HEK293 (cell line): ENCODE measurements around the gene ITPR3.

Experiments
- CTCF ChIA-PET: fragments of 350-600 bp; formaldehyde crosslinking; extraction: SDS; loops from one replicate; lab custom pipeline; 2021; ENCODE audit warnings: antibody characterized with exemption; lab: Yijun Ruan, JAX
- POLR2A ChIA-PET: fragments of 300-600 bp; formaldehyde crosslinking; extraction: SDS; loops from one replicate; lab custom pipeline; 2020; ENCODE audit warnings: antibody characterized with exemption, inconsistent platforms; lab: Yijun Ruan, JAX
- H3K27ac ChIP-seq: fragments of 200-500 bp; sonication (Bioruptor generic); 2 replicates; pipeline ENCODE4 v1.5.1; 2014; ENCODE audit warnings: low read depth, low read length, control low read depth, inconsistent platforms; ENCODE audit errors: extremely low read depth
- H3K36me3 ChIP-seq, 2 experiments: fragments of 200-500 bp in 1 of 2; sonication (Bioruptor generic) in 1 of 2; 1 replicate in 1 of 2; 2 replicates in 1 of 2; pipeline ENCODE4 v1.5.1; 2014 to 2017; ENCODE audit warnings: inconsistent platforms in 2 of 2, low read length in 2 of 2; ENCODE audit not compliant: control insufficient read depth in 2 of 2, insufficient read depth in 1 of 2
- H3K4me1 ChIP-seq: fragments of 200-500 bp; sonication (Bioruptor generic); 2 replicates; pipeline ENCODE4 v1.5.1; 2014; ENCODE audit warnings: mild to moderate bottlenecking, low read length, inconsistent platforms; ENCODE audit not compliant: control insufficient read depth, insufficient read depth
- H3K4me3 ChIP-seq: 2 replicates; pipeline ENCODE4 v1.5.1; 2011; ENCODE audit warnings: low read depth, mild to moderate bottlenecking, control low read depth, low read length, moderate library complexity
- H3K9me3 ChIP-seq: fragments of 200-500 bp; sonication (Bioruptor generic); 2 replicates; pipeline ENCODE4 v1.5.1; 2014; ENCODE audit warnings: low read depth, low read length, inconsistent platforms; ENCODE audit not compliant: control insufficient read depth, insufficient read depth
- GFI1B ChIP-seq: fragments of 450-650 bp; formaldehyde crosslinking; IDR thresholded peaks from 2 replicates; pipeline ENCODE4 v1.5.1; 2016; ENCODE audit warnings: missing biosample characterization, missing genetic modification characterization
- HOXC10 ChIP-seq: sonication (generic); formaldehyde crosslinking; IDR thresholded peaks from 2 replicates; pipeline ENCODE4 v1.8.1; 2023; ENCODE audit warnings: mild to moderate bottlenecking, missing genetic modification reagents
- MZF1 ChIP-seq: fragments of 450-650 bp; formaldehyde crosslinking; IDR thresholded peaks from 2 replicates; pipeline ENCODE4 v1.5.1; 2017; ENCODE audit warnings: missing biosample characterization, missing genetic modification characterization, borderline replicate concordance
- PRDM2 ChIP-seq: fragments of 450-650 bp; formaldehyde crosslinking; IDR thresholded peaks from 2 replicates; pipeline ENCODE4 v1.5.1; 2016; ENCODE audit warnings: missing biosample characterization, missing genetic modification characterization, borderline replicate concordance
- SCRT1 ChIP-seq: fragments of 450-650 bp; formaldehyde crosslinking; IDR thresholded peaks from 2 replicates; pipeline ENCODE4 v1.5.1; 2016; ENCODE audit warnings: missing biosample characterization, missing genetic modification characterization, borderline replicate concordance
- ZNF155 ChIP-seq: fragments of 450-650 bp; formaldehyde crosslinking; IDR thresholded peaks from 2 replicates; pipeline ENCODE4 v1.5.1; 2016; ENCODE audit warnings: missing biosample characterization, missing genetic modification characterization
- ZNF16 ChIP-seq: fragments of 450-650 bp; formaldehyde crosslinking; IDR thresholded peaks from 2 replicates; pipeline ENCODE4 v1.5.1; 2016; ENCODE audit warnings: low read depth, missing biosample characterization, missing genetic modification characterization
- ZNF223 ChIP-seq: fragments of 450-650 bp; formaldehyde crosslinking; IDR thresholded peaks from 2 replicates; pipeline ENCODE4 v1.5.1; 2016; ENCODE audit warnings: missing biosample characterization, missing genetic modification characterization
- ZNF23 ChIP-seq: fragments of 450-650 bp; formaldehyde crosslinking; IDR thresholded peaks from 2 replicates; pipeline ENCODE4 v1.5.1; 2016; ENCODE audit warnings: missing biosample characterization, missing genetic modification characterization, borderline replicate concordance
- ZNF302 ChIP-seq: fragments of 450-650 bp; formaldehyde crosslinking; IDR thresholded peaks from 2 replicates; pipeline ENCODE4 v1.5.1; 2016; ENCODE audit warnings: missing biosample characterization, missing genetic modification characterization, low read depth
- ZNF350 ChIP-seq: fragments of 450-650 bp; formaldehyde crosslinking; IDR thresholded peaks from 2 replicates; pipeline ENCODE4 v1.5.0; 2017; ENCODE audit warnings: missing biosample characterization, mild to moderate bottlenecking, missing genetic modification characterization
- ZNF624 ChIP-seq: fragments of 450-650 bp; formaldehyde crosslinking; IDR thresholded peaks from 2 replicates; pipeline ENCODE4 v1.5.1; 2017; ENCODE audit warnings: missing biosample characterization, missing genetic modification characterization
- ZNF768 ChIP-seq: fragments of 450-650 bp; formaldehyde crosslinking; IDR thresholded peaks from 2 replicates; pipeline ENCODE4 v1.5.1; 2018; ENCODE audit warnings: missing biosample characterization, mild to moderate bottlenecking, missing genetic modification characterization
- ZSCAN16 ChIP-seq: fragments of 450-650 bp; formaldehyde crosslinking; IDR thresholded peaks from 2 replicates; pipeline ENCODE4 v1.5.1; 2016; ENCODE audit warnings: missing biosample characterization, missing genetic modification characterization
- ZSCAN23 ChIP-seq: fragments of 450-650 bp; formaldehyde crosslinking; IDR thresholded peaks from 2 replicates; pipeline ENCODE4 v1.5.1; 2016; ENCODE audit warnings: missing biosample characterization, missing genetic modification characterization
- ZSCAN30 ChIP-seq: fragments of 450-650 bp; IDR thresholded peaks from 2 replicates; pipeline ENCODE4 v1.5.1; 2018; ENCODE audit warnings: missing biosample characterization, mild to moderate bottlenecking, missing genetic modification characterization, moderate library complexity
- ZXDB ChIP-seq: fragments of 450-650 bp; formaldehyde crosslinking; IDR thresholded peaks from 2 replicates; pipeline ENCODE4 v1.5.1; 2016; ENCODE audit warnings: missing biosample characterization, missing genetic modification characterization
- TF ChIP-seq, protein P1 (sequence below): fragments of 450-650 bp; formaldehyde crosslinking; IDR thresholded peaks from 2 replicates; pipeline ENCODE4 v1.5.1; 2016; ENCODE audit warnings: missing biosample characterization, missing genetic modification characterization, borderline replicate concordance

Gene ITPR3

DNA sequence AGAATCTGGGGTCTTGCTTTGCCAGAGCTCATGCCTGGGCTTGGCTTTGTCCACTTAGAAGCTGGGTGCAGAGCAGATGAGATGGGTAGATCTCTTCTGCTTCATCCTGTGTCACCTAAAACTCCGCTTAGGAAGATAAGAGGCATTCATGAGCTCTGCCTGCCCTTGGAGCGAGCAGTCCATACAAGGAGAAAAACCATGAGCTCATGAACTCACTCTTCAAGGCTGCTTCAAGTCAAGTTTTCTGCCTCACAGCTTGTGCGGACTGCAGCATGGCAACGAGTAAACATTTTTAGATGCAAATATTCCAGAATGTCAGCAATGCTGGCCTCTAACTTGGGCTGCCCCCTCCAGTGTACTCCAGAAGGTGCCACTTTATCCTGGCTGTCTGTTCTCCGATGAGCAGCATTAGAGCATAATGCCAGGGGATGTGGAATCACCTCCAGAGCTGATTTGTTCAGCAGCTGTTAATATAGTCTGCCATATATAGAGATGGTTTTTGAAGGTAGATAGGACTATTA is 101.0 kb downstream of the ITPR3 start (continued):
- TF ChIP-seq ZSCAN23 (tag by site-specific recombination) (no peak), ZXDB (tag by site-specific recombination) (no peak), ZNF155 (tag by site-specific recombination) (no peak), SCRT1 (tag by site-specific recombination) (no peak), MZF1 (tag by site-specific recombination) (no peak), PRDM2 (tag by site-specific recombination) (no peak), ZNF302 (tag by site-specific recombination) (no peak), ZNF16 (tag by site-specific recombination) (no peak), ZNF23 (tag by site-specific recombination) (no peak), ZSCAN30 (tag by site-specific recombination) (no peak)
- TF ChIP-seq, protein P1, sequence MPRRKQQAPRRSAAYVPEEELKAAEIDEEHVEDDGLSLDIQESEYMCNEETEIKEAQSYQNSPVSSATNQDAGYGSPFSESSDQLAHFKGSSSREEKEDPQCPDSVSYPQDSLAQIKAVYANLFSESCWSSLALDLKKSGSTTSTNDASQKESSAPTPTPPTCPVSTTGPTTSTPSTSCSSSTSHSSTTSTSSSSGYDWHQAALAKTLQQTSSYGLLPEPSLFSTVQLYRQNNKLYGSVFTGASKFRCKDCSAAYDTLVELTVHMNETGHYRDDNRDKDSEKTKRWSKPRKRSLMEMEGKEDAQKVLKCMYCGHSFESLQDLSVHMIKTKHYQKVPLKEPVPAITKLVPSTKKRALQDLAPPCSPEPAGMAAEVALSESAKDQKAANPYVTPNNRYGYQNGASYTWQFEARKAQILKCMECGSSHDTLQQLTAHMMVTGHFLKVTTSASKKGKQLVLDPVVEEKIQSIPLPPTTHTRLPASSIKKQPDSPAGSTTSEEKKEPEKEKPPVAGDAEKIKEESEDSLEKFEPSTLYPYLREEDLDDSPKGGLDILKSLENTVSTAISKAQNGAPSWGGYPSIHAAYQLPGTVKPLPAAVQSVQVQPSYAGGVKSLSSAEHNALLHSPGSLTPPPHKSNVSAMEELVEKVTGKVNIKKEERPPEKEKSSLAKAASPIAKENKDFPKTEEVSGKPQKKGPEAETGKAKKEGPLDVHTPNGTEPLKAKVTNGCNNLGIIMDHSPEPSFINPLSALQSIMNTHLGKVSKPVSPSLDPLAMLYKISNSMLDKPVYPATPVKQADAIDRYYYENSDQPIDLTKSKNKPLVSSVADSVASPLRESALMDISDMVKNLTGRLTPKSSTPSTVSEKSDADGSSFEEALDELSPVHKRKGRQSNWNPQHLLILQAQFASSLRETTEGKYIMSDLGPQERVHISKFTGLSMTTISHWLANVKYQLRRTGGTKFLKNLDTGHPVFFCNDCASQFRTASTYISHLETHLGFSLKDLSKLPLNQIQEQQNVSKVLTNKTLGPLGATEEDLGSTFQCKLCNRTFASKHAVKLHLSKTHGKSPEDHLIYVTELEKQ = no peak

GRCh38 chr6:33723371-33724085 is 102.4 kb downstream of the ITPR3 start:
- H3K36me3 ChIP-seq = no peaks in the 10 kb centered on the region
- H3K9me3 ChIP-seq = no peaks in the 10 kb centered on the region
- TF ChIP-seq GFI1B (tag by site-specific recombination) (no peak), ZNF624 (tag by site-specific recombination) (no peak), ZSCAN16 (tag by site-specific recombination) (no peak), ZNF223 (no peak), ZNF768 (tag by site-specific recombination) (no peak), HOXC10 (CRISPR knock-in tag) (no peak), ZNF350 (no peak)
- no peaks in the 10 kb centered on the region for H3K4me1 ChIP-seq
- ChIA-PET CTCF (interaction anchor here (0.7 to 3.6 kb wide), 6 partner anchors 12 to 164 kb away, joined by 3 to 18 read pairs (median 5); partner anchors contain the start of gene UQCC2), POLR2A (interaction anchor here (2.3 kb wide), 1 partner anchor 12 kb away, joined by 13 read pairs; the partner anchor contains the start of gene UQCC2)
- H3K27ac ChIP-seq = no peak overlapping the region
- H3K4me3 ChIP-seq = no peak overlapping the region
